GM23338 (cell line): ENCODE measurements around the gene ANKHD1. TPM values are rescaled to one million over a fixed set of nuclear protein-coding genes. Genes with fewer than 3 reads are reported as not detected.

Source experiments
- ATAC-seq: fragments of 200-7000 bp; cut with Tn5 transposase; 3 replicates; pipeline ENCODE4 v1.9.1; 2020
- DNase-seq: peaks from one replicate; pipeline ENCODE4 v3.0.0-alpha.2; 2015; ENCODE audit warnings: low spot score
- H2AFZ ChIP-seq: fragments of 200-600 bp; sonication (generic); 2 replicates; pipeline ENCODE4 v1.8.0; 2016; ENCODE audit warnings: antibody characterized with exemption, mild to moderate bottlenecking, moderate library complexity
- H3F3A ChIP-seq: fragments of 200-600 bp; sonication (generic); replicated peaks from 2 replicates; pipeline ENCODE4 v1.8.0; 2017; ENCODE audit warnings: antibody characterized with exemption, mixed run types, low read depth
- H3K27ac ChIP-seq: fragments of 200-600 bp; sonication (generic); 2 replicates; pipeline ENCODE4 v1.6.1; 2016; ENCODE audit warnings: low read depth
- H3K27me3 ChIP-seq: fragments of 200-600 bp; sonication (generic); 2 replicates; pipeline ENCODE4 v1.8.0; 2016; ENCODE audit warnings: mild to moderate bottlenecking, mixed run types, moderate library complexity; ENCODE audit not compliant: insufficient read depth
- H3K36me3 ChIP-seq: fragments of 200-600 bp; sonication (generic); 2 replicates; pipeline ENCODE4 v1.8.0; 2016; ENCODE audit warnings: mild to moderate bottlenecking; ENCODE audit not compliant: insufficient read depth
- H3K4me1 ChIP-seq: fragments of 200-600 bp; sonication (generic); 2 replicates; pipeline ENCODE4 v1.8.0; 2016; ENCODE audit warnings: mild to moderate bottlenecking, moderate library complexity; ENCODE audit not compliant: insufficient read depth
- H3K4me2 ChIP-seq: fragments of 200-600 bp; sonication (generic); 2 replicates; pipeline ENCODE4 v1.7.1; 2017; ENCODE audit warnings: mixed run types
- H3K4me3 ChIP-seq: fragments of 200-600 bp; sonication (generic); 2 replicates; pipeline ENCODE4 v1.6.1; 2016; ENCODE audit warnings: mixed run types
- H3K79me2 ChIP-seq: fragments of 200-600 bp; sonication (generic); replicated peaks from 2 replicates; pipeline ENCODE4 v1.8.0; 2017; ENCODE audit warnings: mild to moderate bottlenecking; ENCODE audit not compliant: insufficient read depth
- H3K9me2 ChIP-seq: fragments of 200-600 bp; sonication (generic); 2 replicates; pipeline ENCODE4 v1.8.0; 2017; ENCODE audit not compliant: insufficient read depth
- H4K20me1 ChIP-seq: fragments of 200-600 bp; sonication (generic); replicated peaks from 2 replicates; pipeline ENCODE4 v1.8.0; 2017; ENCODE audit warnings: mild to moderate bottlenecking; ENCODE audit not compliant: insufficient read depth
- H3K27ac Mint-ChIP-seq: 2 replicates; pipeline ENCODE4 v1.8.0; 2020; ENCODE audit warnings: inconsistent platforms, mild to moderate bottlenecking, moderate library complexity, mixed read lengths
- H3K27me3 Mint-ChIP-seq: 3 replicates; pipeline ENCODE4 v1.8.0; 2022; ENCODE audit warnings: low read depth, mild to moderate bottlenecking, moderate library complexity, mixed read lengths, inconsistent platforms; ENCODE audit not compliant: insufficient read depth, poor library complexity
- H3K36me3 Mint-ChIP-seq: 3 replicates; pipeline ENCODE4 v1.8.0; 2021; ENCODE audit warnings: low read depth, mild to moderate bottlenecking, inconsistent platforms, moderate library complexity, mixed read lengths
- H3K4me1 Mint-ChIP-seq: 3 replicates; pipeline ENCODE4 v1.8.0; 2020; ENCODE audit warnings: mild to moderate bottlenecking, inconsistent platforms, mixed read lengths
- H3K4me3 Mint-ChIP-seq: 3 replicates; pipeline ENCODE4 v1.8.0; 2021; ENCODE audit warnings: moderate library complexity, mild to moderate bottlenecking, inconsistent platforms, mixed read lengths
- H3K9me3 Mint-ChIP-seq: 3 replicates; pipeline ENCODE4 v1.8.0; 2020; ENCODE audit warnings: moderate library complexity, mild to moderate bottlenecking, inconsistent platforms, mixed read lengths
- CREB1 ChIP-seq: fragments of 250-450 bp; sonication (Bioruptor Pico); IDR thresholded peaks from 2 replicates; pipeline ENCODE4 v1.5.0; 2020; ENCODE audit warnings: low read depth, mild to moderate bottlenecking, moderate library complexity
- EZH2 ChIP-seq: fragments of 200-600 bp; sonication (generic); IDR thresholded peaks from one replicate; pipeline ENCODE4 v1.8.0; 2017; ENCODE audit warnings: antibody characterized with exemption, mild to moderate bottlenecking, low read depth; ENCODE audit not compliant: unreplicated experiment
- EZH2phosphoT487 ChIP-seq: fragments of 200-600 bp; sonication (generic); IDR thresholded peaks from one replicate; pipeline ENCODE4 v1.8.1; 2018; ENCODE audit warnings: antibody characterized with exemption; ENCODE audit not compliant: unreplicated experiment
- NANOG ChIP-seq: IDR thresholded peaks from 2 replicates; pipeline ENCODE4 v1.6.1; 2016; ENCODE audit warnings: antibody characterized with exemption, borderline replicate concordance
- STAT1 ChIP-seq: IDR thresholded peaks from one replicate; pipeline ENCODE4 v1.6.1; 2016; ENCODE audit warnings: antibody characterized with exemption; ENCODE audit not compliant: unreplicated experiment
- ZNF114 ChIP-seq: fragments of 250-450 bp; sonication (Bioruptor Pico); IDR thresholded peaks from 2 replicates; pipeline ENCODE4 v1.5.0; 2020; ENCODE audit warnings: mild to moderate bottlenecking, moderate library complexity
- polyA plus RNA-seq: library from polyadenylated mRNA; unstranded; fragments of >200 nt; fragmentation: Nextera tagmentation; extraction: Ambion mirVana; gene quantifications from 2 replicates; pipeline ENCODE4 v1.2.1, GENCODE V29; 2016
- total RNA-seq: library from RNA; depleted of rRNA; stranded (reverse); fragments of >200 nt; shearing (Covaris generic); gene quantifications from 2 replicates; pipeline ENCODE4 v1.2.3, GENCODE V29; 2014
- TF ChIP-seq, protein P1 (sequence below): IDR thresholded peaks from 2 replicates; pipeline ENCODE4 v1.6.1; 2016; ENCODE audit warnings: antibody characterized with exemption
- TF ChIP-seq, protein P2 (sequence below), 2 experiments: fragments of 200-600 bp in 1 of 2; sonication (generic) in 1 of 2; conservative IDR thresholded peaks; 2 replicates each; pipeline versions ENCODE4 v1.5.1 to v1.6.1; 2016 to 2017; ENCODE audit warnings: antibody characterized with exemption in 2 of 2, low read depth in 2 of 2, mild to moderate bottlenecking in 2 of 2, moderate library complexity in 1 of 2
- TF ChIP-seq, protein P3 (sequence below): fragments of 250-450 bp; sonication (Bioruptor Pico); IDR thresholded peaks from 2 replicates; pipeline ENCODE4 v1.5.0; 2020; ENCODE audit warnings: mild to moderate bottlenecking, moderate library complexity
- TF ChIP-seq, protein P4 (sequence below): IDR thresholded peaks from one replicate; pipeline ENCODE4 v1.6.1; 2018; ENCODE audit warnings: antibody characterized with exemption; ENCODE audit not compliant: unreplicated experiment

The ANKHD1 gene
- total and polyA plus RNA-seq, 2 experiments from 2014 or later: 73.0 to 119 TPM

DNA sequence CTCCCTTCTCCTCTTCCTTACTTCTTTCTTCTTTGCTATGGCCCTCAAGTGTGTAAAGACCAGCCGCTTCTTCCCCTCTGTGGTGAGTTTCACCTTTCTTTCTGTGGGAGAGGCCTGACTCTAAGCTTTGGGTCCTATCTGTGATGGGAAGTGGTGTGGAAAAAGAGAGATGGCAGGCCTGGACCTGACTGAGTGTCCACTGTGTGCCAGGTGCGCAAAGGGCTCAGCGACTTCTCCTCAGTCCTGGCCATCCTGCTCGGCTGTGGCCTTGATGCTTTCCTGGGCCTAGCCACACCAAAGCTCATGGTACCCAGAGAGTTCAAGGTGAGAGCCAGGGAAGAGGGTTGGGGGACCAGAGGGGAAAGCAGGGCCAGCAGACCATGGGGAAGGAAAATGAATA lies 35.7 kb upstream of the ANKHD1 start:
- TF ChIP-seq EZH2 (no peak), STAT1 (no peak), ZNF114 (no peak), NANOG (no peak), EZH2phosphoT487 (no peak), CREB1 (CRISPR knock-in tag) (no peak)
- TF ChIP-seq, protein P1, sequence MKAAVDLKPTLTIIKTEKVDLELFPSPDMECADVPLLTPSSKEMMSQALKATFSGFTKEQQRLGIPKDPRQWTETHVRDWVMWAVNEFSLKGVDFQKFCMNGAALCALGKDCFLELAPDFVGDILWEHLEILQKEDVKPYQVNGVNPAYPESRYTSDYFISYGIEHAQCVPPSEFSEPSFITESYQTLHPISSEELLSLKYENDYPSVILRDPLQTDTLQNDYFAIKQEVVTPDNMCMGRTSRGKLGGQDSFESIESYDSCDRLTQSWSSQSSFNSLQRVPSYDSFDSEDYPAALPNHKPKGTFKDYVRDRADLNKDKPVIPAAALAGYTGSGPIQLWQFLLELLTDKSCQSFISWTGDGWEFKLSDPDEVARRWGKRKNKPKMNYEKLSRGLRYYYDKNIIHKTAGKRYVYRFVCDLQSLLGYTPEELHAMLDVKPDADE: no peak
- TF ChIP-seq, protein P2, sequence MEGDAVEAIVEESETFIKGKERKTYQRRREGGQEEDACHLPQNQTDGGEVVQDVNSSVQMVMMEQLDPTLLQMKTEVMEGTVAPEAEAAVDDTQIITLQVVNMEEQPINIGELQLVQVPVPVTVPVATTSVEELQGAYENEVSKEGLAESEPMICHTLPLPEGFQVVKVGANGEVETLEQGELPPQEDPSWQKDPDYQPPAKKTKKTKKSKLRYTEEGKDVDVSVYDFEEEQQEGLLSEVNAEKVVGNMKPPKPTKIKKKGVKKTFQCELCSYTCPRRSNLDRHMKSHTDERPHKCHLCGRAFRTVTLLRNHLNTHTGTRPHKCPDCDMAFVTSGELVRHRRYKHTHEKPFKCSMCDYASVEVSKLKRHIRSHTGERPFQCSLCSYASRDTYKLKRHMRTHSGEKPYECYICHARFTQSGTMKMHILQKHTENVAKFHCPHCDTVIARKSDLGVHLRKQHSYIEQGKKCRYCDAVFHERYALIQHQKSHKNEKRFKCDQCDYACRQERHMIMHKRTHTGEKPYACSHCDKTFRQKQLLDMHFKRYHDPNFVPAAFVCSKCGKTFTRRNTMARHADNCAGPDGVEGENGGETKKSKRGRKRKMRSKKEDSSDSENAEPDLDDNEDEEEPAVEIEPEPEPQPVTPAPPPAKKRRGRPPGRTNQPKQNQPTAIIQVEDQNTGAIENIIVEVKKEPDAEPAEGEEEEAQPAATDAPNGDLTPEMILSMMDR (conservative IDR thresholded peaks at IDR 0.05; ENCODE audit: low read depth in 2 of 2): no peak
- TF ChIP-seq, protein P3, sequence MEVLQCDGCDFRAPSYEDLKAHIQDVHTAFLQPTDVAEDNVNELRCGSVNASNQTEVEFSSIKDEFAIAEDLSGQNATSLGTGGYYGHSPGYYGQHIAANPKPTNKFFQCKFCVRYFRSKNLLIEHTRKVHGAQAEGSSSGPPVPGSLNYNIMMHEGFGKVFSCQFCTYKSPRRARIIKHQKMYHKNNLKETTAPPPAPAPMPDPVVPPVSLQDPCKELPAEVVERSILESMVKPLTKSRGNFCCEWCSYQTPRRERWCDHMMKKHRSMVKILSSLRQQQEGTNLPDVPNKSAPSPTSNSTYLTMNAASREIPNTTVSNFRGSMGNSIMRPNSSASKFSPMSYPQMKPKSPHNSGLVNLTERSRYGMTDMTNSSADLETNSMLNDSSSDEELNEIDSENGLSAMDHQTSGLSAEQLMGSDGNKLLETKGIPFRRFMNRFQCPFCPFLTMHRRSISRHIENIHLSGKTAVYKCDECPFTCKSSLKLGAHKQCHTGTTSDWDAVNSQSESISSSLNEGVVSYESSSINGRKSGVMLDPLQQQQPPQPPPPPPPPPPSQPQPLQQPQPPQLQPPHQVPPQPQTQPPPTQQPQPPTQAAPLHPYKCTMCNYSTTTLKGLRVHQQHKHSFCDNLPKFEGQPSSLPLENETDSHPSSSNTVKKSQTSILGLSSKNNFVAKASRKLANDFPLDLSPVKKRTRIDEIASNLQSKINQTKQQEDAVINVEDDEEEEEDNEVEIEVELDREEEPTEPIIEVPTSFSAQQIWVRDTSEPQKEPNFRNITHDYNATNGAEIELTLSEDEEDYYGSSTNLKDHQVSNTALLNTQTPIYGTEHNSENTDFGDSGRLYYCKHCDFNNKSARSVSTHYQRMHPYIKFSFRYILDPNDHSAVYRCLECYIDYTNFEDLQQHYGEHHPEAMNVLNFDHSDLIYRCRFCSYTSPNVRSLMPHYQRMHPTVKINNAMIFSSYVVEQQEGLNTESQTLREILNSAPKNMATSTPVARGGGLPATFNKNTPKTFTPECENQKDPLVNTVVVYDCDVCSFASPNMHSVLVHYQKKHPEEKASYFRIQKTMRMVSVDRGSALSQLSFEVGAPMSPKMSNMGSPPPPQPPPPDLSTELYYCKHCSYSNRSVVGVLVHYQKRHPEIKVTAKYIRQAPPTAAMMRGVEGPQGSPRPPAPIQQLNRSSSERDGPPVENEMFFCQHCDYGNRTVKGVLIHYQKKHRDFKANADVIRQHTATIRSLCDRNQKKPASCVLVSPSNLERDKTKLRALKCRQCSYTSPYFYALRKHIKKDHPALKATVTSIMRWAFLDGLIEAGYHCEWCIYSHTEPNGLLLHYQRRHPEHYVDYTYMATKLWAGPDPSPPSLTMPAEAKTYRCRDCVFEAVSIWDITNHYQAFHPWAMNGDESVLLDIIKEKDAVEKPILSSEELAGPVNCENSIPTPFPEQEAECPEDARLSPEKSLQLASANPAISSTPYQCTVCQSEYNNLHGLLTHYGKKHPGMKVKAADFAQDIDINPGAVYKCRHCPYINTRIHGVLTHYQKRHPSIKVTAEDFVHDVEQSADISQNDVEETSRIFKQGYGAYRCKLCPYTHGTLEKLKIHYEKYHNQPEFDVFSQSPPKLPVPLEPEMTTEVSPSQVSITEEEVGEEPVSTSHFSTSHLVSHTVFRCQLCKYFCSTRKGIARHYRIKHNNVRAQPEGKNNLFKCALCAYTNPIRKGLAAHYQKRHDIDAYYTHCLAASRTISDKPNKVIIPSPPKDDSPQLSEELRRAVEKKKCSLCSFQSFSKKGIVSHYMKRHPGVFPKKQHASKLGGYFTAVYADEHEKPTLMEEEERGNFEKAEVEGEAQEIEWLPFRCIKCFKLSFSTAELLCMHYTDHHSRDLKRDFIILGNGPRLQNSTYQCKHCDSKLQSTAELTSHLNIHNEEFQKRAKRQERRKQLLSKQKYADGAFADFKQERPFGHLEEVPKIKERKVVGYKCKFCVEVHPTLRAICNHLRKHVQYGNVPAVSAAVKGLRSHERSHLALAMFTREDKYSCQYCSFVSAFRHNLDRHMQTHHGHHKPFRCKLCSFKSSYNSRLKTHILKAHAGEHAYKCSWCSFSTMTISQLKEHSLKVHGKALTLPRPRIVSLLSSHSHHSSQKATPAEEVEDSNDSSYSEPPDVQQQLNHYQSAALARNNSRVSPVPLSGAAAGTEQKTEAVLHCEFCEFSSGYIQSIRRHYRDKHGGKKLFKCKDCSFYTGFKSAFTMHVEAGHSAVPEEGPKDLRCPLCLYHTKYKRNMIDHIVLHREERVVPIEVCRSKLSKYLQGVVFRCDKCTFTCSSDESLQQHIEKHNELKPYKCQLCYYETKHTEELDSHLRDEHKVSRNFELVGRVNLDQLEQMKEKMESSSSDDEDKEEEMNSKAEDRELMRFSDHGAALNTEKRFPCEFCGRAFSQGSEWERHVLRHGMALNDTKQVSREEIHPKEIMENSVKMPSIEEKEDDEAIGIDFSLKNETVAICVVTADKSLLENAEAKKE (CRISPR knock-in tag): no peak
- TF ChIP-seq, protein P4, sequence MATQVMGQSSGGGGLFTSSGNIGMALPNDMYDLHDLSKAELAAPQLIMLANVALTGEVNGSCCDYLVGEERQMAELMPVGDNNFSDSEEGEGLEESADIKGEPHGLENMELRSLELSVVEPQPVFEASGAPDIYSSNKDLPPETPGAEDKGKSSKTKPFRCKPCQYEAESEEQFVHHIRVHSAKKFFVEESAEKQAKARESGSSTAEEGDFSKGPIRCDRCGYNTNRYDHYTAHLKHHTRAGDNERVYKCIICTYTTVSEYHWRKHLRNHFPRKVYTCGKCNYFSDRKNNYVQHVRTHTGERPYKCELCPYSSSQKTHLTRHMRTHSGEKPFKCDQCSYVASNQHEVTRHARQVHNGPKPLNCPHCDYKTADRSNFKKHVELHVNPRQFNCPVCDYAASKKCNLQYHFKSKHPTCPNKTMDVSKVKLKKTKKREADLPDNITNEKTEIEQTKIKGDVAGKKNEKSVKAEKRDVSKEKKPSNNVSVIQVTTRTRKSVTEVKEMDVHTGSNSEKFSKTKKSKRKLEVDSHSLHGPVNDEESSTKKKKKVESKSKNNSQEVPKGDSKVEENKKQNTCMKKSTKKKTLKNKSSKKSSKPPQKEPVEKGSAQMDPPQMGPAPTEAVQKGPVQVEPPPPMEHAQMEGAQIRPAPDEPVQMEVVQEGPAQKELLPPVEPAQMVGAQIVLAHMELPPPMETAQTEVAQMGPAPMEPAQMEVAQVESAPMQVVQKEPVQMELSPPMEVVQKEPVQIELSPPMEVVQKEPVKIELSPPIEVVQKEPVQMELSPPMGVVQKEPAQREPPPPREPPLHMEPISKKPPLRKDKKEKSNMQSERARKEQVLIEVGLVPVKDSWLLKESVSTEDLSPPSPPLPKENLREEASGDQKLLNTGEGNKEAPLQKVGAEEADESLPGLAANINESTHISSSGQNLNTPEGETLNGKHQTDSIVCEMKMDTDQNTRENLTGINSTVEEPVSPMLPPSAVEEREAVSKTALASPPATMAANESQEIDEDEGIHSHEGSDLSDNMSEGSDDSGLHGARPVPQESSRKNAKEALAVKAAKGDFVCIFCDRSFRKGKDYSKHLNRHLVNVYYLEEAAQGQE: no peak
- H3K36me3 Mint-ChIP-seq: no peaks in the 10 kb centered on the region
- no peaks in the 10 kb centered on the region for H3F3A ChIP-seq
- H4K20me1 ChIP-seq: no peaks in the 10 kb centered on the region
- H3K36me3 ChIP-seq: no peaks in the 10 kb centered on the region
- H3K79me2 ChIP-seq: no peaks in the 10 kb centered on the region
- H3K4me3 ChIP-seq: no peak overlapping the region
- no peak overlapping the region for H3K4me2 ChIP-seq
- H2AFZ ChIP-seq: no peak overlapping the region
- peaks cover 17% of the 10 kb centered on the region for H3K27me3 Mint-ChIP-seq
- 0 out of 2 replicates have a peak, but pooled peaks cover 2% of the 10 kb centered on the region for H3K9me2 ChIP-seq
- H3K27ac Mint-ChIP-seq: no peak overlapping the region
- ATAC-seq (no peak), DNase-seq (no peak)
- H3K9me3 Mint-ChIP-seq: no peaks in the 10 kb centered on the region
- H3K4me1 ChIP-seq: no peaks in the 10 kb centered on the region
- no peak overlapping the region for H3K27ac ChIP-seq
- H3K27me3 ChIP-seq: peaks cover 11% of the 10 kb centered on the region; the same call in 1 of the 2 replicates
- no peak overlapping the region for H3K4me3 Mint-ChIP-seq
- H3K4me1 Mint-ChIP-seq: peaks cover 2% of the 10 kb centered on the region; the same call in 1 of the 3 replicates
